GM06990 (cell line): ENCODE measurements around the gene DNAJC24.

ENCODE experiments used
- DNase-seq: peaks from one replicate; pipeline ENCODE4 v3.0.0-alpha.2; 2011; ENCODE audit not compliant: insufficient read length; ENCODE audit errors: extremely low read depth
- H3K27me3 ChIP-seq: replicated peaks from 2 replicates; pipeline ENCODE4 v1.6.0; 2011; ENCODE audit warnings: low read length; ENCODE audit not compliant: control insufficient read depth, insufficient read depth
- H3K36me3 ChIP-seq: 2 replicates; pipeline ENCODE4 v1.5.1; 2011; ENCODE audit warnings: low read length; ENCODE audit not compliant: control insufficient read depth, insufficient read depth
- H3K4me3 ChIP-seq: replicated peaks from 2 replicates; pipeline ENCODE4 v1.5.1; 2011; ENCODE audit warnings: low read depth, mild to moderate bottlenecking, control low read depth, low read length
- CTCF ChIP-seq: IDR thresholded peaks from 2 replicates; pipeline ENCODE4 v1.5.1; 2011; ENCODE audit warnings: low read length, control low read depth, mild to moderate bottlenecking, inconsistent platforms; ENCODE audit not compliant: insufficient read depth, poor library complexity, severe bottlenecking

The DNAJC24 gene

DNA sequence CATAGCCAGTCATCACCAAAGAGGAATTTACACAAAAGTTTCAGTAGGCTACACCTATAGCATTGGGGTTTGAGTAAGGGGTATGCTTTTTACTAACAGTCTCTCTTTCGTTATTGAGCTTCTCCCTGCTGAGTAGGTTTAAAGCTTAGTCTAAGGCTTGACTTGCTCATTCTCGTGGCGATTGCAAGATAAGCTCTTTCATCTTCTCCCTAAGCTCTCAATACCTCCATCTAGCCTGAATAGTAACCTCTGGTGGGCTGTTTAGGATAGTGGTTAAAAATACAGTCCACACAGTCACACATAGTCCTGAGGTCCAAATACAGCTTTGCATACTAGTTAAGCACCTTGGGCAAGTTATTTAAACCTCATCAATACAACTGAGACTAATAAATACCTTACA is 74.1 kb downstream of the DNAJC24 start:
- DNase-seq: no peak
- TF ChIP-seq CTCF: no peak
- no peak overlapping the region for H3K4me3 ChIP-seq
- no peaks in the 10 kb centered on the region for H3K27me3 ChIP-seq
- no peaks in the 10 kb centered on the region; the same call in 1 of the 2 replicates for H3K36me3 ChIP-seq

DNA sequence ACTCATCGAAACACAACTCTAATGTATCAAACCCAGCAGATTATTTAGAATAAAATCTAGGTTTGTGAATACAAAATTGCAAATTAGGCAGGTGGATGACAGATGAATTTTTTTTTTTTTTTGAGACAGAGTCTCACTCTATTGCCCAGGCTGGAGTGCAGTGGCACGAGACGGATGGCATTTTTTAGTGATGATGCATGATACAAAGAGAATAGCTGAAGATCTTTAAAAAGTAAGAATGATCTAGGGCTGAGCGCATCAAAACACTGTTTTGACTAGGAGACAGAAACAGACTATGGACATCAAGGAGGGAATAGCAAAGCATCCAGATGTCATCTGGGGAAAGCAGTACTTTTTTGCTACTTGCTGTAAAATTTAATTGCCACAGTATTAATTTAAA is 76.0 kb downstream of the DNAJC24 start:
- no peak for DNase-seq
- TF ChIP-seq CTCF: no peak
- Histone ChIP-seq H3K27me3 (no peaks in the 10 kb centered on the region), H3K36me3 (no peaks in the 10 kb centered on the region; the same call in 1 of the 2 replicates), H3K4me3 (no peak overlapping the region)

- Histone ChIP-seq H3K4me3 (no peak overlapping the region), H3K27me3 (no peaks in the 10 kb centered on the region), H3K36me3 (no peaks in the 10 kb centered on the region; the same call in 1 of the 2 replicates)
- no peak for TF ChIP-seq CTCF
- DNase-seq: no peak
Measured at GRCh38 chr11:31449040-31449439, 79.4 kb downstream of the DNAJC24 start.

DNA sequence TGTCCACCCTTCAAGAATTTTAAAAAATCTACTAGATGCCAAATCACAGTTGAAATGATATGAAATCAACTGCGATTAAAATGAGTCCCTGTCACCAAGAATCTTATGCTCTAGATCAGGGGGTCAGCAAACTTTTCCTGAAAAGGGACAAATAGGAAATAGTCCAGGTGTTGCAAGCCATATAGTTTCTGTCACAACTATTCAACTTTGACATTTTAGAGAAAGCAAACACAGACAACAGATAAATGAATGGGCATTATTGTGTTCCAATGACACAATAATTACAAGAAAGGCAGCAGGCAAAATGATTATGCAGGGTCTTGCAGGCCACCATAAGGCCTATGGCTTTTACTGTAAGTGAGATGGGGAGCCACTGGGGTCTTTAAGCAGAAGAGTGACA is 81.2 kb downstream of the DNAJC24 start:
- DNase-seq: no peak
- TF ChIP-seq CTCF: no peak
- Histone ChIP-seq H3K27me3 (no peaks in the 10 kb centered on the region), H3K36me3 (no peaks in the 10 kb centered on the region; the same call in 1 of the 2 replicates), H3K4me3 (no peak overlapping the region)

DNA sequence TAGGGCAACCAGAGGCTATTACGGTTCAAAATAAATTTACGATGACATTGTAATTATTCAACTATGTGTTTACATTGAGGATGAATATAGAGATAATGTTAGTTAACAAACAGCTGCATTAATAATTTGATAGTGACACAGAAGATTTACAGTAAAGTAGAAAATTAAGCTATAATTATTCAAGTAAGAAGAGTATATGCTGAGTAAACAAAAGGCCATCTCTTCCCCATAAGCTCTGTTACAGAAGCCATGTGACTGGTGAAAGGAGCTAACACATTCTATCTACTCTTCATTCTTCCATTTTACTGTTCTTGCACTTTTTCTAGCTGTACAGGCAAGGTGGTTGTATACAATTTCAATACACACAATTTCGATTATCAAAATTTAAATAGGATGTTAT is 85.5 kb downstream of the DNAJC24 start:
- DNase-seq: no peak
- H3K4me3 ChIP-seq: no peak overlapping the region
- TF ChIP-seq CTCF: no peak
- H3K27me3 ChIP-seq: no peaks in the 10 kb centered on the region
- no peaks in the 10 kb centered on the region for H3K36me3 ChIP-seq

GRCh38 chr11:31464436-31464835 is 94.8 kb downstream of the DNAJC24 start:
- Histone ChIP-seq H3K36me3 (no peaks in the 10 kb centered on the region; the same call in 1 of the 2 replicates), H3K27me3 (no peaks in the 10 kb centered on the region), H3K4me3 (no peak overlapping the region)
- no peak for TF ChIP-seq CTCF
- no peak for DNase-seq
